Measurements from ENCODE around the gene SLC15A5. TPM values are rescaled to one million over a fixed set of nuclear protein-coding genes. Genes with fewer than 3 reads are reported as not detected.

The SLC15A5 gene
- total RNA-seq, 4 donors from 2014 or later, result not detected

DNA sequence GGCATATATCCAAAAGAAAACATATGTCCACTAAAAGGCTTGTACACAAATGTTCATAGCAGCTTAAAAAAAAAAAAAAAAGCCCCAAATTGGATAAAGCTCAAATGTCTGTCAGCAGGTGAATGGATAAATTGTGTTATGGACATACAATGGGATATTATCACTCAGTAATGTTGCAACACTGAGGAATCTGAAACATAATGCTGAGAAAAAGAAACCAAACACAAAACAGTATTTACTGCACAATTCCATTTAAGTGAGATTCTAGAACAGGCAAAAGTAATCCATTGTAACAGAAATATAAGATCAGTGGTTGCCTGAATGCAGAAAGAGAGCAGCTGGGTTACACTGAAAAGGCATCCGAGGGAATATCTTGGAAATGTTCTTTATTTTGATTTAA lies 117.9 kb downstream of the SLC15A5 start:
- in situ Hi-C loops (cut with MboI; ENCODE audit: low sequenced_read_pairs in 4 of 4) (loop anchor here in 1 of 4 donors (25.0 kb wide), 1 partner anchor 103 kb away; no protein-coding TSS in a partner anchor), intact Hi-C loops (cut with DNase I; ENCODE audit: low total_unique reads) (no loop called here)
- Histone ChIP-seq H3K36me3 (no peaks in the 10 kb centered on the region), H3K27me3 (no peaks in the 10 kb centered on the region), H3K4me3 (no peak overlapping the region), H3K27ac (no peak overlapping the region), H3K4me1 (no peaks in the 10 kb centered on the region), H3K9me3 (no peaks in the 10 kb centered on the region)
- ATAC-seq (no peak), DNase-seq (no peak)
- TF ChIP-seq POLR2A (IDR thresholded peaks at IDR 0.05), result no peak
- TF ChIP-seq, protein P1, sequence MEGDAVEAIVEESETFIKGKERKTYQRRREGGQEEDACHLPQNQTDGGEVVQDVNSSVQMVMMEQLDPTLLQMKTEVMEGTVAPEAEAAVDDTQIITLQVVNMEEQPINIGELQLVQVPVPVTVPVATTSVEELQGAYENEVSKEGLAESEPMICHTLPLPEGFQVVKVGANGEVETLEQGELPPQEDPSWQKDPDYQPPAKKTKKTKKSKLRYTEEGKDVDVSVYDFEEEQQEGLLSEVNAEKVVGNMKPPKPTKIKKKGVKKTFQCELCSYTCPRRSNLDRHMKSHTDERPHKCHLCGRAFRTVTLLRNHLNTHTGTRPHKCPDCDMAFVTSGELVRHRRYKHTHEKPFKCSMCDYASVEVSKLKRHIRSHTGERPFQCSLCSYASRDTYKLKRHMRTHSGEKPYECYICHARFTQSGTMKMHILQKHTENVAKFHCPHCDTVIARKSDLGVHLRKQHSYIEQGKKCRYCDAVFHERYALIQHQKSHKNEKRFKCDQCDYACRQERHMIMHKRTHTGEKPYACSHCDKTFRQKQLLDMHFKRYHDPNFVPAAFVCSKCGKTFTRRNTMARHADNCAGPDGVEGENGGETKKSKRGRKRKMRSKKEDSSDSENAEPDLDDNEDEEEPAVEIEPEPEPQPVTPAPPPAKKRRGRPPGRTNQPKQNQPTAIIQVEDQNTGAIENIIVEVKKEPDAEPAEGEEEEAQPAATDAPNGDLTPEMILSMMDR (IDR thresholded peaks at IDR 0.05 in 4 of 5, conservative IDR thresholded peaks at IDR 0.05 in 1 of 5), result no peak

DNA sequence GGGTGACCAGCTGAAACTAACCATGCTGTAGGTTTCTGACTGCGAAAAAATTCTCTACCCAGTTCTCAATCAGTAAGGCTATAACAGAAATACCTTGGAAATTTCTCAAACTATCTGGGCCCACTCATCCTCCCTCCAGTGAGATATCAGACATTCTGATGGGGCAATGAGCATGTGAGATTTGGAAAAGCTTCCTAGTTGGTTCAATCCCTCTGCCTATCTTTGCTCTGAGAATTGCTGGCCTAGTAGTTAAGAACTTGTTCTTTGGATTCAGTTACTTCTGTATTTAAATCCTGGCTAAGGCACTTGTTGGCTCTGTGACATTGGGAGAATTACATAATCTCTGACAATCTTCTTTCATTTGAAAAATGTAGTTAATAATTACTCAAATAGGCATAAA lies 119.4 kb downstream of the SLC15A5 start:
- no peak for TF ChIP-seq POLR2A (IDR thresholded peaks at IDR 0.05)
- TF ChIP-seq, protein P1 (IDR thresholded peaks at IDR 0.05 in 4 of 5, conservative IDR thresholded peaks at IDR 0.05 in 1 of 5), result no peak
- in situ Hi-C loops (cut with MboI; ENCODE audit: low sequenced_read_pairs in 4 of 4) (loop anchor here in 1 of 4 donors (25.0 kb wide), 1 partner anchor 104 kb away; no protein-coding TSS in a partner anchor), intact Hi-C loops (cut with DNase I; ENCODE audit: low total_unique reads) (no loop called here)
- no peak overlapping the region for H3K27ac ChIP-seq
- ATAC-seq (no peak), DNase-seq (no peak)
- H3K4me1 ChIP-seq, result no peaks in the 10 kb centered on the region
- H3K9me3 ChIP-seq, result no peaks in the 10 kb centered on the region
- H3K36me3 ChIP-seq, result no peaks in the 10 kb centered on the region
- H3K4me3 ChIP-seq, result no peak overlapping the region
- H3K27me3 ChIP-seq, result no peaks in the 10 kb centered on the region

DNA sequence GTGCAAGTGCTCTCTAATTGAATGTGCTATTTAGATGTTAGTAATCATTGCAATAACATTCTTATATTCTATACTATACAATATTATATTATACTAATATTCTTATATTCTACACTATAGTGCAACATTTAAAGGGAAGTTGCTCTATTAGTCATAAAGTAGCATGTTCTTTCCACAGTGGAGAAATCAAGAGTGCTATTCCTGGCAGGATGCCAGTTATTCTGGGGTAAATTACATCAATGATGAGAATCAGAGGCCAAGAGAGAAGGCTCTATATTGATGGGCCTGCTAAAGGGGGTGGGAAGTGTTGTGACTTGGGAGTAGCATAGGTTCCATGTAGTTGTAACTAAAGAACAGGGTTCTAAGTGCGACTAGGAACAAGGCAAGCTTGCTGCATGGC lies 121.5 kb downstream of the SLC15A5 start:
- H3K27me3 ChIP-seq, result no peaks in the 10 kb centered on the region
- no peaks in the 10 kb centered on the region for H3K4me1 ChIP-seq
- H3K27ac ChIP-seq, result no peak overlapping the region
- TF ChIP-seq, protein P1 (IDR thresholded peaks at IDR 0.05 in 4 of 5, conservative IDR thresholded peaks at IDR 0.05 in 1 of 5), result no peak
- no peak for TF ChIP-seq POLR2A (IDR thresholded peaks at IDR 0.05)
- DNase-seq (no peak), ATAC-seq (no peak)
- H3K4me3 ChIP-seq, result no peak overlapping the region
- H3K9me3 ChIP-seq, result no peaks in the 10 kb centered on the region
- intact Hi-C loops (cut with DNase I; ENCODE audit: low total_unique reads), result no loop called here
- in situ Hi-C loops (cut with MboI; ENCODE audit: low sequenced_read_pairs in 4 of 4), result loop anchor here in 1 of 4 donors (25.0 kb wide), 1 partner anchor 106 kb away; no protein-coding TSS in a partner anchor
- no peaks in the 10 kb centered on the region for H3K36me3 ChIP-seq

DNA sequence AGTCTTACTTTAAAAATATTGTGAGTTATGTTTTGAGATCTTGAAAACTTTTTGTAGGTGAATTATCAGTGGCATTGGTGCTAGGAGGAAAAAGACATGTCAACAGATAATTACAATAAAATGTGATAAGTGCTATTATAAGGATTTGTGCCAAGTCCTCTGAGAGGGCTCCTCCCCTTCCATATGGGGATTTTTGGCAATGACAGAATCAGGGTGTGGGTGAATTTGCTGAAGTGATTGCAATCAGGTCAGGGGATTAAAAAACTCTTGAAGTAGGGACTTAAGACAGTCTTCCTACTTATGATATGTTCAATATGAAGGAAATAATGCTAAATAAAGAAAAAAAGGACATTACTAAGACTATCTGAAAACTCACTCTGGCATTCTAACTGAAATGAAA lies 122.5 kb downstream of the SLC15A5 start:
- ATAC-seq (no peak), DNase-seq (no peak)
- in situ Hi-C loops (cut with MboI; ENCODE audit: low sequenced_read_pairs in 4 of 4), result loop anchor here in 1 of 4 donors (25.0 kb wide), 1 partner anchor 107 kb away; no protein-coding TSS in a partner anchor
- intact Hi-C loops (cut with DNase I; ENCODE audit: low total_unique reads), result no loop called here
- H3K27ac ChIP-seq, result no peak overlapping the region
- no peaks in the 10 kb centered on the region for H3K27me3 ChIP-seq
- H3K4me1 ChIP-seq, result no peaks in the 10 kb centered on the region
- TF ChIP-seq, protein P1 (IDR thresholded peaks at IDR 0.05 in 4 of 5, conservative IDR thresholded peaks at IDR 0.05 in 1 of 5), result no peak
- H3K4me3 ChIP-seq, result no peak overlapping the region
- no peaks in the 10 kb centered on the region for H3K36me3 ChIP-seq
- H3K9me3 ChIP-seq, result no peaks in the 10 kb centered on the region

Measured in gastrocnemius medialis (tissue), 4 donors.